ENCODE results near the gene MGLL. TPM values are rescaled to one million over a fixed set of nuclear protein-coding genes. Genes with fewer than 3 reads are reported as not detected.

Gene MGLL
- total RNA-seq, 4 donors from 2014 or later: 37.9 to 54.3 (median 45.2) TPM

GRCh38 chr3:127734754-127735473 is 87.4 kb downstream of the MGLL start:
- 47% methylated on average over 8 of the region's 8 CpGs for WGBS
- no peak for TF ChIP-seq EP300 (IDR thresholded peaks at IDR 0.05)
- no peak for TF ChIP-seq CTCF (IDR thresholded peaks at IDR 0.05)
- no peaks in the 10 kb centered on the region for H3K9me3 ChIP-seq
- no peak overlapping the region for H3K4me3 ChIP-seq
- DNase-seq (ENCODE audit: low spot score in 2 of 2): no peak
- peak overlapping the region; percentile 31 for H3K27ac ChIP-seq
- H3K27me3 ChIP-seq: no peaks in the 10 kb centered on the region
- no peaks in the 10 kb centered on the region for H3K36me3 ChIP-seq
- H3K4me1 ChIP-seq: peaks cover 65% of the 10 kb centered on the region

- TF ChIP-seq CTCF (IDR thresholded peaks at IDR 0.05) (no peak), POLR2AphosphoS5 (IDR thresholded peaks at IDR 0.05) (no peak)
- Histone ChIP-seq H3K36me3 (no peaks in the 10 kb centered on the region), H3K4me1 (peaks cover 65% of the 10 kb centered on the region), H3K27ac (peak overlapping the region; percentile 31), H3K27me3 (no peaks in the 10 kb centered on the region), H3K9me3 (no peaks in the 10 kb centered on the region), H3K4me3 (no peak overlapping the region)
- DNase-seq (ENCODE audit: low spot score in 2 of 2): no peak
- WGBS: 94% methylated on average over 11 of the region's 12 CpGs
Measured at GRCh38 chr3:127734181-127734720, 88.1 kb downstream of the MGLL start.

DNA sequence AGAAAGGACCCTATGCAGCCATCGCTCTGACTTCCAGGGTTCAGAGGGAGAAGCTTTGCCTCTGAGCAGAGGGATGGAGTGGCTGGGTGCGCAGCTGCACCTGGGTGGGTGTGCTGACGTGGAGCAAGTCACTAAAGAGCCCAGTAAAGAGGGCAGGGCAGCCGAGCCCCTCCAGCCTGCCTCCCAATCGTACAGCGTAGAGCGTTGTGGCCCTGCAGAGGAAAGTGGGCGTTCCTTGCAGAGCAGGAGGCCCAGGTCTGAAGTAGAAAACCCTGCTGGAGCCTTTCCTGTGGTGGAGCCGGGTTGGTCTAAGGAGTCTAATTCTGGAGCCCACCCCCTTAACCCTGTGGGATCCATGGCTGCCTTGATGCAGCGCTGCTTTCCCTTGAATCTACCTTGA is 88.5 kb downstream of the MGLL start:
- Histone ChIP-seq H3K27ac (no peak overlapping the region), H3K27me3 (no peaks in the 10 kb centered on the region), H3K9me3 (no peaks in the 10 kb centered on the region), H3K36me3 (no peaks in the 10 kb centered on the region), H3K4me3 (no peak overlapping the region), H3K4me1 (peaks cover 60% of the 10 kb centered on the region)
- TF ChIP-seq EP300 (IDR thresholded peaks at IDR 0.05): no peak
- no peak for TF ChIP-seq POLR2A (IDR thresholded peaks at IDR 0.05)
- TF ChIP-seq POLR2AphosphoS5 (IDR thresholded peaks at IDR 0.05): no peak
- TF ChIP-seq CTCF (IDR thresholded peaks at IDR 0.05): no peak
- no peak for DNase-seq (ENCODE audit: low spot score in 2 of 2)
- 92% methylated on average over 10 of the region's 10 CpGs for WGBS

DNA sequence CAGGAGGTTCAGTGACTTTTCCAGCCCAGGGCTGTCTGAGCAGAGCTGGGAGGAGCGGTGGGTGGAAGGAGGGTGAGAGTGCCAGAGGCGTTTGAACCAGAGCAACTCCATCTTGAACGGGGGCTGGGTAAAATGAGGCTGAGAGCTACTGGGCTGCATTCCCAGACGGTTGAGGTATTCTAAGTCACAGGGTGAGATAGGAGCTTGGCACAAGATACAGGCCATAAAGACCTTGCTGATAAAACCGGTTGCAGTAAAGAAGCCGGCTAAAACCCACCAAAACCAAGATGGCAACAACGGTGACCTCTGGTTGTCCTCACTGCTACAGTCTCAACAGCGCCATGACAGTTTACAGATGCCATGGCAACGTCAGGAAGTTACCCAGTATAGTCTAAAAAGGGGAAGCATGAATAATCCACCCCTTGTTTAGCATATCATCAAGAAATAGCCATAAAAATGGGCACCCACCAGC is 89.4 kb downstream of the MGLL start:
- peaks cover 54% of the 10 kb centered on the region for H3K4me1 ChIP-seq

More for the DNA sequence above, 89.4 kb downstream of the MGLL start:
- H3K27ac ChIP-seq: no peak overlapping the region
- H3K9me3 ChIP-seq: no peaks in the 10 kb centered on the region
- DNase-seq (ENCODE audit: low spot score in 2 of 2): no peak
- 86% methylated on average over 9 of the region's 9 CpGs for WGBS
- H3K36me3 ChIP-seq: no peaks in the 10 kb centered on the region
- H3K4me3 ChIP-seq: no peak overlapping the region
- H3K27me3 ChIP-seq: no peaks in the 10 kb centered on the region
- TF ChIP-seq EP300 (IDR thresholded peaks at IDR 0.05) (no peak), CTCF (IDR thresholded peaks at IDR 0.05) (no peak), POLR2A (IDR thresholded peaks at IDR 0.05) (no peak)

Measured in suprapubic skin (tissue), 4 donors.